GM19438 (cell line): ENCODE measurements around the gene HOMER1.

Experiments used
- ATAC-seq: cut with Tn5 transposase; IDR thresholded peaks from one replicate; pipeline ENCODE4 v1.9.1; 2021; ENCODE audit warnings: low read depth; ENCODE audit not compliant: unreplicated experiment

HOMER1 gene

DNA sequence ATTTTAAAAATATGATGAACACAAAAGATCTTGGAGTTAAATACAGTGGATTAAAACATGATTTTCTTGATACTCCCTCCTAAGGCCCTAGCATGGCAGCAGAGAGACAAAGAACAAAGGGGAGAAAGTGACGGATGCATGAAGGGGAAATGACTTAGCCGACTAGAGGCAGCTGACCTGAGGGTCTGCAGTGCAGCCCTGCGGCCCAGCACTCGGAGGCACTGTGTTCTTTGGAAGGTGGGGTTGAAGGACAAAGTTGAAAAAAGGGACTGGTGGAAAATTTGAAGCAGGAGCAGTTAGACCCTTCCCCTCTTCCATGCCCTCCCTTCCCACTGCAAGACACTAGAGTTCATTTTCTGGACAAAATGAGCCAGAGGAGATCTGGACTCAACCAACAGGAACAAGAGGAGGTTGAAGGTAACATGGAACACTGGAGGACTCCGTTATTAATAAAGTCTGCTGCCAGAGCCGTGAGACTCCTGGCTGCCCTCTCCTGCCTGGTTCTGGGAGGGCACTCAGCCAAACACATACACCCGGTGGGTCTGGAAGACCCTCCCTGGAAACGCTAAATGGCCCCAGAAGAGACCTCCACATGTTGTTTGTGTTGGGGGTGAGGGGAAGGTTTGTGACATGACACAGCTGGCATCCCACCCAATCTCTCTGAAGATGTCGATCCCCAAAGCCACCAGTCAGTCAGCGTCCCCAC is 179.9 kb downstream of the HOMER1 start:
- ATAC-seq: no peak

DNA sequence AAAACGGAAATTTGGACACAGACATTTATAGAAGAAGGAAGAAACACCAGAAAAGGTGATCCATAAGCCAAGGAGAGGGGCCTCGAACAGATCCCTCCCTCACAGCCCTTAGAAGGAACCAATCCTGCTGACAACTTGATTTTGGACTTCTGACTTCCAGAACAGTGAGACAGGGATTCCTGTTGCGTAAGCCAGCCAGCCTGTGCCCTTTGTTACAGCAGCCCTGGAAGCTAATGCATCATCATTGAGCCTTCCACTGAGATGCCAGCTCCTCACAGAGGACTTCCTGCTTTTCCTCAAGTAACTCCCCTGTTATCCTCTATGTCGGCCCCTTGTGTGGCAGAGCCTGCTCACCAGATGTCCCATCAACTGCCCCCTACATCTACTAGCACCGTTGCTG is 183.9 kb downstream of the HOMER1 start:
- ATAC-seq: no peak

GRCh38 chr5:79329453-79329852 is 184.5 kb downstream of the HOMER1 start:
- ATAC-seq: no peak
